ENCODE data around the gene TMEM125.

The TMEM125 gene

GRCh38 chr1:43286115-43286514 lies 16.3 kb downstream of the TMEM125 start:
- Histone ChIP-seq H3K27ac (replicated peaks) (no peak overlapping the region), H3K27me3 (ENCODE audit: insufficient read depth, poor library complexity, severe bottlenecking) (no peaks in the 10 kb centered on the region), H3K4me3 (replicated peaks; ENCODE audit: insufficient read depth, low read length) (no peak overlapping the region)
- TF ChIP-seq REST (IDR thresholded peaks at IDR 0.05; ENCODE audit: insufficient replicate concordance, low read depth) (no peak), SPI1 (IDR thresholded peaks at IDR 0.05; ENCODE audit: borderline replicate concordance, low read depth) (no peak), GABPA (IDR thresholded peaks at IDR 0.05; ENCODE audit: low read depth) (no peak), POLR2AphosphoS5 (IDR thresholded peaks at IDR 0.05; ENCODE audit: low read depth) (no peak)
- TF ChIP-seq, protein P1, sequence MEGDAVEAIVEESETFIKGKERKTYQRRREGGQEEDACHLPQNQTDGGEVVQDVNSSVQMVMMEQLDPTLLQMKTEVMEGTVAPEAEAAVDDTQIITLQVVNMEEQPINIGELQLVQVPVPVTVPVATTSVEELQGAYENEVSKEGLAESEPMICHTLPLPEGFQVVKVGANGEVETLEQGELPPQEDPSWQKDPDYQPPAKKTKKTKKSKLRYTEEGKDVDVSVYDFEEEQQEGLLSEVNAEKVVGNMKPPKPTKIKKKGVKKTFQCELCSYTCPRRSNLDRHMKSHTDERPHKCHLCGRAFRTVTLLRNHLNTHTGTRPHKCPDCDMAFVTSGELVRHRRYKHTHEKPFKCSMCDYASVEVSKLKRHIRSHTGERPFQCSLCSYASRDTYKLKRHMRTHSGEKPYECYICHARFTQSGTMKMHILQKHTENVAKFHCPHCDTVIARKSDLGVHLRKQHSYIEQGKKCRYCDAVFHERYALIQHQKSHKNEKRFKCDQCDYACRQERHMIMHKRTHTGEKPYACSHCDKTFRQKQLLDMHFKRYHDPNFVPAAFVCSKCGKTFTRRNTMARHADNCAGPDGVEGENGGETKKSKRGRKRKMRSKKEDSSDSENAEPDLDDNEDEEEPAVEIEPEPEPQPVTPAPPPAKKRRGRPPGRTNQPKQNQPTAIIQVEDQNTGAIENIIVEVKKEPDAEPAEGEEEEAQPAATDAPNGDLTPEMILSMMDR (IDR thresholded peaks at IDR 0.05; ENCODE audit: insufficient read depth, low read length), result no peak
- no peak for DNase-seq (ENCODE audit: low read depth in 1 of 2, low spot score in 1 of 2)

DNA sequence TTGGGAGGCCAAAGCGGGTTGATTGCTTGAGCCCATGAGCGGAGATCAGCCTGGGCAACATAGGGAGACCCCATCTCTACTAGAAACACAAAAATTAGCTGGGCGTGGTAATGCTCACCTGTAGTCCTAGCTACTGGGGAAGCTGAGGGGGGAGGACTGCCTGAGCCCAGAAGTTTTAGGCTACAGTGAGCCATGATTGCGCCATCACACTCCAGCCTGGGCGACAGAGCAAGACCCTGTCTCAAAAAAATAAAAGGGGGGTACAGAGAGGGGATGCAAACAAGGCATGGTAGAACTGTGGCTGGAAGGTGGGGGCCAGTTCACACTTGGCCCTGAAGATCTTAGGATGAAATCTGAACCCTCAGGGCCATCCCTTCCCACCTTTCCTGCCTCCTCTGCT lies 16.8 kb downstream of the TMEM125 start:
- Histone ChIP-seq H3K4me3 (replicated peaks; ENCODE audit: insufficient read depth, low read length) (no peak overlapping the region), H3K27me3 (ENCODE audit: insufficient read depth, poor library complexity, severe bottlenecking) (no peaks in the 10 kb centered on the region), H3K27ac (replicated peaks) (no peak overlapping the region)
- TF ChIP-seq SPI1 (IDR thresholded peaks at IDR 0.05; ENCODE audit: borderline replicate concordance, low read depth) (no peak), POLR2AphosphoS5 (IDR thresholded peaks at IDR 0.05; ENCODE audit: low read depth) (no peak), REST (IDR thresholded peaks at IDR 0.05; ENCODE audit: insufficient replicate concordance, low read depth) (no peak), GABPA (IDR thresholded peaks at IDR 0.05; ENCODE audit: low read depth) (no peak)
- TF ChIP-seq, protein P1 (IDR thresholded peaks at IDR 0.05; ENCODE audit: insufficient read depth, low read length), result no peak
- no peak for DNase-seq (ENCODE audit: low read depth in 1 of 2, low spot score in 1 of 2)

GRCh38 chr1:43288058-43288784 lies 18.4 kb downstream of the TMEM125 start:
- TF ChIP-seq, protein P1 (IDR thresholded peaks at IDR 0.05; ENCODE audit: insufficient read depth, low read length), result no peak
- TF ChIP-seq REST (IDR thresholded peaks at IDR 0.05; ENCODE audit: insufficient replicate concordance, low read depth), result no peak
- TF ChIP-seq GABPA (IDR thresholded peaks at IDR 0.05; ENCODE audit: low read depth), result no peak
- TF ChIP-seq POLR2AphosphoS5 (IDR thresholded peaks at IDR 0.05; ENCODE audit: low read depth), result no peak
- Histone ChIP-seq H3K27ac (replicated peaks) (no peak overlapping the region), H3K27me3 (ENCODE audit: insufficient read depth, poor library complexity, severe bottlenecking) (no peaks in the 10 kb centered on the region), H3K4me3 (replicated peaks; ENCODE audit: insufficient read depth, low read length) (no peak overlapping the region)
- no peak for DNase-seq (ENCODE audit: low read depth in 1 of 2, low spot score in 1 of 2)
